ENCODE data around the gene PPP2R5C. TPM values are rescaled to one million over a fixed set of nuclear protein-coding genes. Genes with fewer than 3 reads are reported as not detected.
A peak's percentile ranks its signal among the peaks of the same experiment; 100 is the strongest.

Gene PPP2R5C
- total RNA-seq, 2 experiments from 2014 or later = 238 to 242 TPM

- no peak for TF ChIP-seq CTCF (IDR thresholded peaks at IDR 0.05)
- ATAC-seq (no peak), DNase-seq (no peak)
- Mint-ChIP-seq H3K27me3 (peaks cover 2% of the 10 kb centered on the region), H3K36me3 (ENCODE audit: low read depth) (peaks cover 4% of the 10 kb centered on the region), H3K4me3 (no peak overlapping the region), H3K9me3 (no peaks in the 10 kb centered on the region), H3K27ac (peak overlapping the region; percentile 12), H3K4me1 (ENCODE audit: low read depth) (peaks cover 27% of the 10 kb centered on the region)
- POLR2A ChIA-PET = no interaction called here
- CTCF ChIA-PET = interaction anchor here (1.4 kb wide), 1 partner anchor 49 kb away, joined by 4 read pairs; no protein-coding TSS in a partner anchor
- intact Hi-C loops (cut with micrococcal nuclease) = loop anchor here (5.0 kb wide), 1 partner anchor 67 kb away; no protein-coding TSS in a partner anchor
Measured at GRCh38 chr14:101774814-101775213, 13.3 kb downstream of the PPP2R5C start.

- Mint-ChIP-seq H3K4me1 (ENCODE audit: low read depth) (peaks cover 37% of the 10 kb centered on the region), H3K4me3 (no peak overlapping the region), H3K36me3 (ENCODE audit: low read depth) (peaks cover 4% of the 10 kb centered on the region), H3K27me3 (peaks cover 2% of the 10 kb centered on the region), H3K9me3 (no peaks in the 10 kb centered on the region), H3K27ac (no peak overlapping the region)
- ChIA-PET POLR2A (no interaction called here), CTCF (interaction anchor here (1.3 kb wide), 1 partner anchor 69 kb away, joined by 4 read pairs; no protein-coding TSS in a partner anchor)
- intact Hi-C loops (cut with micrococcal nuclease) = no loop called here
- ATAC-seq = no peak
- TF ChIP-seq CTCF (IDR thresholded peaks at IDR 0.05) = no peak
- no peak for DNase-seq
Measured at GRCh38 chr14:101775826-101776225, 14.3 kb downstream of the PPP2R5C start.

GRCh38 chr14:101776344-101776743 is 14.8 kb downstream of the PPP2R5C start:
- Mint-ChIP-seq H3K27ac (no peak overlapping the region), H3K36me3 (ENCODE audit: low read depth) (peaks cover 4% of the 10 kb centered on the region), H3K9me3 (no peaks in the 10 kb centered on the region), H3K4me3 (no peak overlapping the region), H3K4me1 (ENCODE audit: low read depth) (peaks cover 37% of the 10 kb centered on the region), H3K27me3 (peaks cover 2% of the 10 kb centered on the region)
- DNase-seq (no peak), ATAC-seq (no peak)
- POLR2A ChIA-PET = no interaction called here
- CTCF ChIA-PET = interaction anchor here (1.3 kb wide), 1 partner anchor 69 kb away, joined by 4 read pairs; no protein-coding TSS in a partner anchor
- TF ChIP-seq CTCF (IDR thresholded peaks at IDR 0.05) = no peak
- intact Hi-C loops (cut with micrococcal nuclease) = no loop called here

GRCh38 chr14:101780390-101780789 is 18.9 kb downstream of the PPP2R5C start:
- Mint-ChIP-seq H3K36me3 (ENCODE audit: low read depth) (peaks cover 11% of the 10 kb centered on the region), H3K4me3 (peak overlapping the region; percentile 70), H3K27ac (no peak overlapping the region)

More at GRCh38 chr14:101780390-101780789, 18.9 kb downstream of the PPP2R5C start:
- no peak for ATAC-seq
- ChIA-PET POLR2A (interaction anchor here (1.2 to 2.1 kb wide), 5 partner anchors 10 to 99 kb away, joined by 3 to 12 read pairs (median 6); no protein-coding TSS in a partner anchor), CTCF (interaction anchor here (1.0 to 2.0 kb wide), 2 partner anchors 9 to 30 kb away, joined by 3 to 14 read pairs; no protein-coding TSS in a partner anchor)
- Mint-ChIP-seq H3K9me3 (no peaks in the 10 kb centered on the region), H3K4me1 (ENCODE audit: low read depth) (peaks cover 37% of the 10 kb centered on the region), H3K27me3 (peaks cover 2% of the 10 kb centered on the region)
- intact Hi-C loops (cut with micrococcal nuclease) = no loop called here
- no peak for TF ChIP-seq CTCF (IDR thresholded peaks at IDR 0.05)
- DNase-seq = no peak
